Brain microvascular endothelial cell (primary cell): ENCODE data around the gene RAB6A.

Source experiments
- DNase-seq: peaks from one replicate; pipeline ENCODE4 v3.0.0-alpha.2; 2020
- H3K27ac ChIP-seq: fragments of 250-450 bp; sonication (Bioruptor Pico); 2 replicates; pipeline ENCODE4 v1.5.1; 2020; ENCODE audit warnings: mild to moderate bottlenecking, moderate library complexity
- H3K27me3 ChIP-seq: fragments of 250-450 bp; sonication (Bioruptor Pico); replicated peaks from 2 replicates; pipeline ENCODE4 v1.5.1; 2020; ENCODE audit warnings: mild to moderate bottlenecking
- H3K36me3 ChIP-seq: fragments of 250-450 bp; sonication (Bioruptor Pico); replicated peaks from 2 replicates; pipeline ENCODE4 v1.5.1; 2020; ENCODE audit warnings: mild to moderate bottlenecking
- H3K4me3 ChIP-seq: 2 replicates; pipeline ENCODE4 v1.5.1; 2011; ENCODE audit warnings: low read depth, mild to moderate bottlenecking, control low read depth, low read length, moderate library complexity
- in situ Hi-C: cut with HindIII; loops from 2 replicates; pipeline ENCODE4 v1.10.0; 2017; ENCODE audit warnings: low sequenced_read_pairs, low pct_ligation_motif_present
- TF ChIP-seq, protein P1 (sequence below): IDR thresholded peaks from 2 replicates; pipeline ENCODE4 v1.5.1; 2011; ENCODE audit warnings: low read depth, mild to moderate bottlenecking, moderate library complexity, low read length, control low read depth, inconsistent platforms; ENCODE audit errors: missing control alignments

Gene RAB6A

GRCh38 chr11:73655686-73656085, 105.2 kb downstream of the RAB6A start:
- no peak overlapping the region for H3K4me3 ChIP-seq
- DNase-seq, result no peak
- H3K36me3 ChIP-seq, result no peaks in the 10 kb centered on the region
- no peak overlapping the region for H3K27ac ChIP-seq
- TF ChIP-seq, protein P1, sequence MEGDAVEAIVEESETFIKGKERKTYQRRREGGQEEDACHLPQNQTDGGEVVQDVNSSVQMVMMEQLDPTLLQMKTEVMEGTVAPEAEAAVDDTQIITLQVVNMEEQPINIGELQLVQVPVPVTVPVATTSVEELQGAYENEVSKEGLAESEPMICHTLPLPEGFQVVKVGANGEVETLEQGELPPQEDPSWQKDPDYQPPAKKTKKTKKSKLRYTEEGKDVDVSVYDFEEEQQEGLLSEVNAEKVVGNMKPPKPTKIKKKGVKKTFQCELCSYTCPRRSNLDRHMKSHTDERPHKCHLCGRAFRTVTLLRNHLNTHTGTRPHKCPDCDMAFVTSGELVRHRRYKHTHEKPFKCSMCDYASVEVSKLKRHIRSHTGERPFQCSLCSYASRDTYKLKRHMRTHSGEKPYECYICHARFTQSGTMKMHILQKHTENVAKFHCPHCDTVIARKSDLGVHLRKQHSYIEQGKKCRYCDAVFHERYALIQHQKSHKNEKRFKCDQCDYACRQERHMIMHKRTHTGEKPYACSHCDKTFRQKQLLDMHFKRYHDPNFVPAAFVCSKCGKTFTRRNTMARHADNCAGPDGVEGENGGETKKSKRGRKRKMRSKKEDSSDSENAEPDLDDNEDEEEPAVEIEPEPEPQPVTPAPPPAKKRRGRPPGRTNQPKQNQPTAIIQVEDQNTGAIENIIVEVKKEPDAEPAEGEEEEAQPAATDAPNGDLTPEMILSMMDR, result no peak
- in situ Hi-C loops, result no loop called here
- no peaks in the 10 kb centered on the region for H3K27me3 ChIP-seq

GRCh38 chr11:73654482-73655021, 106.3 kb downstream of the RAB6A start:
- no peaks in the 10 kb centered on the region for H3K36me3 ChIP-seq
- TF ChIP-seq, protein P1, result no peak
- in situ Hi-C loops, result no loop called here
- no peak overlapping the region for H3K27ac ChIP-seq
- DNase-seq, result no peak
- H3K27me3 ChIP-seq, result no peaks in the 10 kb centered on the region
- H3K4me3 ChIP-seq, result no peak overlapping the region

DNA sequence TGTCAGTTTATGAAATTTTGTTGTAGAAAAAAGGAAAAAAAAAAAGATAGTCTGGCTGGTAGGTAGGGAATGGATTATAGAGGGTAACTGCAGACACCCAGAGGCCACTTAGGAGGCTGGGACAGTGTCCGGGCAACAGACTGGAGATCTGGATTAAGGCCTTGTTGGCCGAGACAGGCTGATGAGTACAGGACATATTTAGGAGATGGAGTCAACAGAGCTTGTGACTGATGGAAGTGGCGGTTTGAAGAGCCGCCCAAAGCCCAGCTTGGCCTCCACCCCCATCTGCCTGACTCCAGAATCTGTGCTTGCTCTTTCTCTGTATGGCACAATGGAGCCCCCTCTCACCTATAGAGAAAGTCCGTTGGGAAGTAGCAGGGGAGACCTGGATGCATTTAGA, 106.9 kb downstream of the RAB6A start:
- Histone ChIP-seq H3K27me3 (no peaks in the 10 kb centered on the region), H3K27ac (no peak overlapping the region), H3K4me3 (no peak overlapping the region), H3K36me3 (no peaks in the 10 kb centered on the region)
- TF ChIP-seq, protein P1, result no peak
- DNase-seq, result no peak
- in situ Hi-C loops, result no loop called here

DNA sequence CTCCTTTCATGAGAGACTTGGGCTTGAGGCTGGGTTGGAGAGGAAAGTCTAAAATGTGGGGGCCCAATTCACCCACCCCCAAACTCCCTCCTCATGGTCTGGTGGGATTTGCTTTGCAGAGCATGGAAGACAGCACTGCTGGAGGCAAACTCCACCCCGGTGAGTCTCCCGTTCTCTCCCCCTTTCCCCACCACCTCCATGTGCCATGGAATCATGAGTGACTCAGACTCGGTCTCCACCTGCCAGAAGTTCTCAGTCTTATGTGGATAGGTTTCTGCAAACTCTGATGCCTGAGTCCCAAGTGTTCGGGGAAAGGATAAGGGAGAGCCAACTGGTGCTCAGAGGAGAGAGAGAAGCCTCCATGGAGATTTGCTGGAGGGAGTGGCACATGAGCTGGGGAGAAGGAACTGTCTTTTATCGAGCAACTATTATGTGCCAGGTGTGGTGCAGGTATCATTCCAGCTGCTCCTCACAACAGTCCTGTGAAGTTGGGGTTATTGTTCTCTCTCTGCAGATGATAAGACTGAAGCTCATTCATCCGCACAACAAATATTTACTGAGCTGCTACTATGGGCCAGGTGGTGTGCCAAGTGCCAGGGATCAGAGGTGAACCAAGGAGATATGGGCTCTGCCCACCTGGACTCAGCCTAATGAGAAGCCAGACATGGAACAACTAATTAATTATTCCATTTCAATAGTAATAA, 107.9 kb downstream of the RAB6A start:
- H3K27me3 ChIP-seq, result no peaks in the 10 kb centered on the region
- TF ChIP-seq, protein P1, result no peak
- H3K36me3 ChIP-seq, result no peaks in the 10 kb centered on the region
- no peak overlapping the region for H3K4me3 ChIP-seq
- DNase-seq, result no peak
- in situ Hi-C loops, result no loop called here
- H3K27ac ChIP-seq, result no peak overlapping the region

DNA sequence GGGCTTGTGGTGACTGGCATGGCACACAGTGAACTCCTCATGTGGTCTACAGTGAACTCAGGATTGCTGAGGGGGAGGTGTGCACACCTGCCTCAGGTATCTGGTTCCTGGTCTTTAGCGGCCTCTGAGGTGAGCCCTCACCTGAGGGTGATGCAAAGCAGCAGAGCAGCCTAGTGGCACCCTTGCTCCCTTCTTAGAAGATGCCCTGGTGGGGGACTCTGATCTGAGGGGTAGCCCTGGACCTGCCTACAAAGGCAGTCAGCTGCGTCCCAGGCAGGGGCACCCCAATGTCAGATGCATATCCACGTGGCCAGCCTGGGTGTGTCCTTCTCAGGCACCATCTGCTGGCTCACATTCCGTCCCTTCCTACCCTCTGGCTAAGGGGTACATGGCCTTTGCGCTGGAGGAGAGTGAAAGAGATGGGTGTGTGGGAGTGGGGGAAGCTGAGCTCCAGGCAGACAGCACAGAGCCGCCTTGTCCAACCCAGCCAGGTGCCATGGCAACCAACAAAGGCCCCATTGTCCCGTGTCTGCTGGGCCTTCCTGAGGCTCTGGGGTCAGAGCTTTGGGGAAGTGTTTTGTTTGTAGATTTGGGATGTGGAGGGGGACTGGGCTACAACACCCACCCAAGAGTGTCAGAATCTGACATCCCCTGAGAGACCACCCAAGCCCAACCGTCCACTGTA, 108.7 kb downstream of the RAB6A start:
- no peak overlapping the region for H3K27ac ChIP-seq
- DNase-seq, result no peak
- H3K36me3 ChIP-seq, result no peaks in the 10 kb centered on the region
- TF ChIP-seq, protein P1, result no peak
- in situ Hi-C loops, result no loop called here
- H3K4me3 ChIP-seq, result no peak overlapping the region
- no peaks in the 10 kb centered on the region for H3K27me3 ChIP-seq
